ENCODE results near the gene SHOC2. TPM values are rescaled to one million over a fixed set of nuclear protein-coding genes. Genes with fewer than 3 reads are reported as not detected.

The SHOC2 gene
- polyA plus RNA-seq, 3 donors = 13.9 to 69.9 (median 68.9) TPM

DNA sequence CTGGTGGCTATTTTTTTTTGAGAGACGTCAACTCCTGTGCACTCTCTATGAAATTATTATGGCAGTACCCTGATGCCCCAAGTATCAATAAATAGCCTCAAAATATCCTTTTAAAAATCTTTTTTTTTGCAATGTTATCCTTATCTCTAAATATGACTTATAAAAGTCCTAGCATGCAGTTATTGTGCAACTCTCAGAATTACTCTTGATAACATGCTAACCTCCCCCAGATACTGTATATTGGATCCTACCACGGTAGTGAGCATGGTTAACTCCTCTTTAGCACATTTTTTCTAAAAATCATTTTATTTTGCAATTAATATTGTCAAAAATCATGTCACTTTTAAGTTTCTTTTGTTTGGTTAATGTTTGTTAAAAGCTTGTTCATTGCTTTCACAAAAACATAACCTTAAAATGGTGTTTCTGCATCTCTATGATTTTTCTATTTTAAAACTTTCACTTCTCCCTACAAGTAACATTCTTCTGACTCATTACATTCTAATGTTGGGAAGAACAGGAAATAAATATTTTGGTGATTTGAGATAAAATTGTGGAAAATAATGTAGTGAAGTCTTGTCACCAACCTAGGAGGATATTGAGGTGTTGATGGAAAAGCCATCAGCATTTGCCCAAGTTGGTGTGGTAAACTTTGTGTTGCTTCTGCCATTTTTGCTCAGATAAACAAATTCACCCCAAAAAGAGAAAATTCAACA lies 115.3 kb downstream of the SHOC2 start:
- H3K27me3 ChIP-seq (ENCODE audit: control insufficient read depth in 2 of 2, insufficient read depth in 2 of 2, low read length in 2 of 2) = no peaks in the 10 kb centered on the region
- H3K9me3 ChIP-seq (replicated peaks in 1 of 2; ENCODE audit: control insufficient read depth in 1 of 2, insufficient read depth in 1 of 2, low read length in 2 of 2) = peaks cover 38 to 40% of the 10 kb centered on the region in 2 donors
- H3K4me2 ChIP-seq (replicated peaks; ENCODE audit: extremely low read depth, low read length, poor library complexity, severe bottlenecking) = no peak overlapping the region
- intact Hi-C loops (cut with micrococcal nuclease) = no loop called here
- peaks cover 0 to 21% of the 10 kb centered on the region in 2 donors for H3K36me3 ChIP-seq (replicated peaks in 1 of 2; ENCODE audit: control insufficient read depth in 1 of 2, insufficient read depth in 2 of 2, low read length in 2 of 2)
- Mint-ChIP-seq H3K27ac (no peak overlapping the region), H3K27me3 (ENCODE audit: low read depth in 3 of 3) (peaks cover 0 to 2% (median 2%) of the 10 kb centered on the region in 3 donors), H3K9me3 (peaks cover 28 to 52% (median 45%) of the 10 kb centered on the region in 7 donors), H3K4me3 (no peak overlapping the region), H3K36me3 (peaks cover 15 to 18% of the 10 kb centered on the region in 2 donors), H3K4me1 (peaks cover 11% of the 10 kb centered on the region)
- H3K79me2 ChIP-seq (ENCODE audit: insufficient read depth, low read length) = no peaks in the 10 kb centered on the region
- TF ChIP-seq, protein P1, sequence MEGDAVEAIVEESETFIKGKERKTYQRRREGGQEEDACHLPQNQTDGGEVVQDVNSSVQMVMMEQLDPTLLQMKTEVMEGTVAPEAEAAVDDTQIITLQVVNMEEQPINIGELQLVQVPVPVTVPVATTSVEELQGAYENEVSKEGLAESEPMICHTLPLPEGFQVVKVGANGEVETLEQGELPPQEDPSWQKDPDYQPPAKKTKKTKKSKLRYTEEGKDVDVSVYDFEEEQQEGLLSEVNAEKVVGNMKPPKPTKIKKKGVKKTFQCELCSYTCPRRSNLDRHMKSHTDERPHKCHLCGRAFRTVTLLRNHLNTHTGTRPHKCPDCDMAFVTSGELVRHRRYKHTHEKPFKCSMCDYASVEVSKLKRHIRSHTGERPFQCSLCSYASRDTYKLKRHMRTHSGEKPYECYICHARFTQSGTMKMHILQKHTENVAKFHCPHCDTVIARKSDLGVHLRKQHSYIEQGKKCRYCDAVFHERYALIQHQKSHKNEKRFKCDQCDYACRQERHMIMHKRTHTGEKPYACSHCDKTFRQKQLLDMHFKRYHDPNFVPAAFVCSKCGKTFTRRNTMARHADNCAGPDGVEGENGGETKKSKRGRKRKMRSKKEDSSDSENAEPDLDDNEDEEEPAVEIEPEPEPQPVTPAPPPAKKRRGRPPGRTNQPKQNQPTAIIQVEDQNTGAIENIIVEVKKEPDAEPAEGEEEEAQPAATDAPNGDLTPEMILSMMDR (IDR thresholded peaks at IDR 0.05) = no peak
- H3K9ac ChIP-seq (ENCODE audit: insufficient read depth, low read length, poor library complexity, severe bottlenecking) = no peak overlapping the region
- no CpG with 5 or more reads among the region's 2 CpGs for WGBS (ENCODE audit: insufficient coverage)
- no peak overlapping the region for H2AFZ ChIP-seq (ENCODE audit: insufficient read depth, low read depth, low read length, poor library complexity, severe bottlenecking)
- no peaks in the 10 kb centered on the region for H3K4me1 ChIP-seq (ENCODE audit: control insufficient read depth in 1 of 2, insufficient read depth in 2 of 2, low read length in 2 of 2)
- no peak overlapping the region for H3K4me3 ChIP-seq (replicated peaks in 1 of 3; ENCODE audit: low read depth in 2 of 3, low read length in 3 of 3)
- DNase-seq = no peak
- no peaks in the 10 kb centered on the region for H4K20me1 ChIP-seq (ENCODE audit: insufficient read depth, low read length)
- H3K27ac ChIP-seq (ENCODE audit: low read depth in 1 of 2, low read length in 2 of 2) = no peak overlapping the region

DNA sequence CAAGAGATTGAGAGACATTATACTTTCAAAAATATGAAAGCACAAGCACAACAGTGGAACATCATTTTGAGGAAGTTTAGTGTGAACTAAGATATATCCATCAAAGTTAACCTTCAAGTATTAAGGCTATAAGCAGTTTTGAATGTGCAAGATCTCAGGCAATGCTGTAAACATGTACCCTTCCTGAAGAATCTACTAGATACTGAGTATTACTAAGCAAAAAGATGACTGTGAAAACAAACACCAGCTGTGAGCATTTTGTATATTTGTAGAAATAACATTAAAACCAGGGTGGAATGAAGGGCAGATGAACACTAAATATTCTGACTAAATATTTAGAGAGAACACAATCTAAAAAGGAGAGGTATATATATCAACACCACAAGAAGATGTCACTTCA lies 116.1 kb downstream of the SHOC2 start:
- Histone ChIP-seq H2AFZ (ENCODE audit: insufficient read depth, low read depth, low read length, poor library complexity, severe bottlenecking) (no peak overlapping the region), H3K4me2 (replicated peaks; ENCODE audit: extremely low read depth, low read length, poor library complexity, severe bottlenecking) (no peak overlapping the region), H3K9me3 (replicated peaks in 1 of 2; ENCODE audit: control insufficient read depth in 1 of 2, insufficient read depth in 1 of 2, low read length in 2 of 2) (peaks cover 40 to 45% of the 10 kb centered on the region in 2 donors), H3K27ac (ENCODE audit: low read depth in 1 of 2, low read length in 2 of 2) (no peak overlapping the region), H3K4me1 (ENCODE audit: control insufficient read depth in 1 of 2, insufficient read depth in 2 of 2, low read length in 2 of 2) (no peaks in the 10 kb centered on the region), H3K36me3 (replicated peaks in 1 of 2; ENCODE audit: control insufficient read depth in 1 of 2, insufficient read depth in 2 of 2, low read length in 2 of 2) (peaks cover 0 to 16% of the 10 kb centered on the region in 2 donors), H4K20me1 (ENCODE audit: insufficient read depth, low read length) (no peaks in the 10 kb centered on the region), H3K79me2 (ENCODE audit: insufficient read depth, low read length) (no peaks in the 10 kb centered on the region), H3K27me3 (ENCODE audit: control insufficient read depth in 2 of 2, insufficient read depth in 2 of 2, low read length in 2 of 2) (no peaks in the 10 kb centered on the region), H3K9ac (ENCODE audit: insufficient read depth, low read length, poor library complexity, severe bottlenecking) (no peak overlapping the region), H3K4me3 (replicated peaks in 1 of 3; ENCODE audit: low read depth in 2 of 3, low read length in 3 of 3) (no peak overlapping the region)
- no peak for DNase-seq
- H3K27ac Mint-ChIP-seq = no peak overlapping the region
- TF ChIP-seq, protein P1 (IDR thresholded peaks at IDR 0.05) = no peak
- no peak overlapping the region for H3K4me3 Mint-ChIP-seq
- peaks cover 5% of the 10 kb centered on the region for H3K4me1 Mint-ChIP-seq
- peaks cover 12 to 14% of the 10 kb centered on the region in 2 donors for H3K36me3 Mint-ChIP-seq
- H3K27me3 Mint-ChIP-seq (ENCODE audit: low read depth in 3 of 3) = peaks cover 0 to 2% (median 0%) of the 10 kb centered on the region in 3 donors
- intact Hi-C loops (cut with micrococcal nuclease) = no loop called here
- H3K9me3 Mint-ChIP-seq = peaks cover 29 to 53% (median 50%) of the 10 kb centered on the region in 7 donors
